ENCODE measurements around the gene MAST2.

- TF ChIP-seq CTCF (conservative IDR thresholded peaks at IDR 0.05; ENCODE audit: low read depth, low read length) = no peak
- TF ChIP-seq EZH2 (IDR thresholded peaks at IDR 0.05; ENCODE audit: borderline replicate concordance, low read depth, low read length, poor library complexity, severe bottlenecking) = no peak
These were observed 254.4 kb downstream of the MAST2 start for GRCh38 chr1:46057781-46058180.

Measured in A673 (cell line).